ENCODE data around the gene TEX54.

The TEX54 gene

DNA sequence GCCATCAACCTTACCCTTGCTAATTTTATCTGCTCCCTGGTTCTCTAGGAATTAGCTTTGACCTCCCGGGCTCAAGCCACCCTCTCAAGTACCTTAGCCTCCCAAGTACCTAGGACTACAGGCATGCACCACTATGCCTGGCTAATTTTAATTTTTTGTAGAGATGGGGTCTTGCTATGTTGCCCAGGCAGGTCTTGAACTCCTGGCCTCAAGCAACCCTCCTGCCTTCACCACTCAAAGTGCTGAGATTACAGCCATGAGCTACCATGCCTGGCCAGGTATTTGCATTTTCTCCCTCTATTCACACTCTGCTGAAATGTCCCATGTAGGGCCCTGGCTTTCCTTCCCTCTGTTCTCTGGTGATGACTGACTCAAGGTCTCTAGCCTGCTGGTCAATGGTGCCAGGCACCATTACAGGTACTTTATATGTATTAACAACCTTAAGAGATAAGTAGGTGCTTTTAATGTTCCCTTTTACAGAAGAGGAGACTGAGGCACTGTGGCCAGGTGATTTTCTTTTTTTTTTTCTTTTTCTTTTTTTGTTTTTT, 15.2 kb upstream of the TEX54 start:
- Histone ChIP-seq H3K27ac (ENCODE audit: low read depth, low read length, poor library complexity, severe bottlenecking) (no peak overlapping the region), H3K4me1 (ENCODE audit: insufficient read depth, low read length, severe bottlenecking) (peaks cover 3% of the 10 kb centered on the region), H3K4me2 (ENCODE audit: low read length) (no peak overlapping the region), H3K36me3 (ENCODE audit: insufficient read depth, low read length) (peaks cover 17% of the 10 kb centered on the region), H3K9me3 (ENCODE audit: low read length) (no peaks in the 10 kb centered on the region), H3K4me3 (ENCODE audit: low read depth, low read length, poor library complexity, severe bottlenecking) (no peak overlapping the region), H3K9me2 (ENCODE audit: low read depth, low read length) (no peaks in the 10 kb centered on the region), H3K79me2 (ENCODE audit: insufficient read depth, low read length) (no peaks in the 10 kb centered on the region), H4K20me1 (ENCODE audit: insufficient read depth, low read length) (no peaks in the 10 kb centered on the region), H3K27me3 (ENCODE audit: insufficient read depth, low read length) (no peaks in the 10 kb centered on the region), H2AFZ (ENCODE audit: low read length) (no peak overlapping the region), H3F3A (ENCODE audit: insufficient read depth, low read length) (peaks cover 26% of the 10 kb centered on the region), H3K9ac (ENCODE audit: low read length) (no peak overlapping the region)
- no peak for TF ChIP-seq EZH2 (IDR thresholded peaks at IDR 0.05; ENCODE audit: borderline replicate concordance, low read length)
- TF ChIP-seq, protein P1, sequence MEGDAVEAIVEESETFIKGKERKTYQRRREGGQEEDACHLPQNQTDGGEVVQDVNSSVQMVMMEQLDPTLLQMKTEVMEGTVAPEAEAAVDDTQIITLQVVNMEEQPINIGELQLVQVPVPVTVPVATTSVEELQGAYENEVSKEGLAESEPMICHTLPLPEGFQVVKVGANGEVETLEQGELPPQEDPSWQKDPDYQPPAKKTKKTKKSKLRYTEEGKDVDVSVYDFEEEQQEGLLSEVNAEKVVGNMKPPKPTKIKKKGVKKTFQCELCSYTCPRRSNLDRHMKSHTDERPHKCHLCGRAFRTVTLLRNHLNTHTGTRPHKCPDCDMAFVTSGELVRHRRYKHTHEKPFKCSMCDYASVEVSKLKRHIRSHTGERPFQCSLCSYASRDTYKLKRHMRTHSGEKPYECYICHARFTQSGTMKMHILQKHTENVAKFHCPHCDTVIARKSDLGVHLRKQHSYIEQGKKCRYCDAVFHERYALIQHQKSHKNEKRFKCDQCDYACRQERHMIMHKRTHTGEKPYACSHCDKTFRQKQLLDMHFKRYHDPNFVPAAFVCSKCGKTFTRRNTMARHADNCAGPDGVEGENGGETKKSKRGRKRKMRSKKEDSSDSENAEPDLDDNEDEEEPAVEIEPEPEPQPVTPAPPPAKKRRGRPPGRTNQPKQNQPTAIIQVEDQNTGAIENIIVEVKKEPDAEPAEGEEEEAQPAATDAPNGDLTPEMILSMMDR (IDR thresholded peaks at IDR 0.05; ENCODE audit: low read length) = no peak

DNA sequence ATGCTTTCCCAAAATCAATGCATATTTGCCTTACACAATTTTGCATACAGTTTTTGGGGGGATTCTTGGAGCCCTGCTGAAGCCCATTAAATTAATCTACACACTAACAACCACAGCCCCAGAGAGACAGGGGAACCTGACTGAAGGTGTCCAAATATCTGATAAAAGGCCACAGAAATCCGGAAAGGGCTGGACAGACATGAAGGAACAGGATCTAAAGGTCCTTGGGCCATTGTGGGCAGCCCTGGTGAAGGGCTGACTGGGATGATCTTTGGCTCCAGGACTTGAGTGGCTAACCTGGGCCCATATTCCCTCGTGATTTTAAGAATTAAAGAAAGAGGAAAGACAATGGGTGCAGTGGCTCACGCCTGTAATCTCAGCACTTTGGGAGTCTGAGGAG, 13.5 kb upstream of the TEX54 start:
- peaks cover 13% of the 10 kb centered on the region for H3K4me1 ChIP-seq (ENCODE audit: insufficient read depth, low read length, severe bottlenecking)
- H4K20me1 ChIP-seq (ENCODE audit: insufficient read depth, low read length) = no peaks in the 10 kb centered on the region
- no peak overlapping the region for H3K4me2 ChIP-seq (ENCODE audit: low read length)
- H3F3A ChIP-seq (ENCODE audit: insufficient read depth, low read length) = peaks cover 10% of the 10 kb centered on the region
- H3K27me3 ChIP-seq (ENCODE audit: insufficient read depth, low read length) = no peaks in the 10 kb centered on the region
- H3K27ac ChIP-seq (ENCODE audit: low read depth, low read length, poor library complexity, severe bottlenecking) = no peak overlapping the region
- no peak overlapping the region for H2AFZ ChIP-seq (ENCODE audit: low read length)
- H3K79me2 ChIP-seq (ENCODE audit: insufficient read depth, low read length) = no peaks in the 10 kb centered on the region
- H3K36me3 ChIP-seq (ENCODE audit: insufficient read depth, low read length) = 0 out of 2 replicates have a peak, but pooled peaks cover under 1% of the 10 kb centered on the region
- H3K9ac ChIP-seq (ENCODE audit: low read length) = no peak overlapping the region
- no peaks in the 10 kb centered on the region for H3K9me2 ChIP-seq (ENCODE audit: low read depth, low read length)
- no peak overlapping the region for H3K4me3 ChIP-seq (ENCODE audit: low read depth, low read length, poor library complexity, severe bottlenecking)
- no peaks in the 10 kb centered on the region for H3K9me3 ChIP-seq (ENCODE audit: low read length)
- TF ChIP-seq, protein P1 (IDR thresholded peaks at IDR 0.05; ENCODE audit: low read length) = no peak
- no peak for TF ChIP-seq EZH2 (IDR thresholded peaks at IDR 0.05; ENCODE audit: borderline replicate concordance, low read length)

GRCh38 chr11:62844154-62844553, 11.5 kb upstream of the TEX54 start:
- Histone ChIP-seq H3K9me2 (ENCODE audit: low read depth, low read length) (no peaks in the 10 kb centered on the region), H4K20me1 (ENCODE audit: insufficient read depth, low read length) (no peaks in the 10 kb centered on the region), H3K36me3 (ENCODE audit: insufficient read depth, low read length) (no peaks in the 10 kb centered on the region), H3K9me3 (ENCODE audit: low read length) (no peaks in the 10 kb centered on the region), H2AFZ (ENCODE audit: low read length) (no peak overlapping the region), H3K27me3 (ENCODE audit: insufficient read depth, low read length) (no peaks in the 10 kb centered on the region), H3K79me2 (ENCODE audit: insufficient read depth, low read length) (peaks cover 2% of the 10 kb centered on the region; the same call in 1 of the 2 replicates), H3K27ac (ENCODE audit: low read depth, low read length, poor library complexity, severe bottlenecking) (no peak overlapping the region), H3K4me1 (ENCODE audit: insufficient read depth, low read length, severe bottlenecking) (peaks cover 24% of the 10 kb centered on the region), H3K4me2 (ENCODE audit: low read length) (no peak overlapping the region), H3K9ac (ENCODE audit: low read length) (no peak overlapping the region), H3K4me3 (ENCODE audit: low read depth, low read length, poor library complexity, severe bottlenecking) (no peak overlapping the region), H3F3A (ENCODE audit: insufficient read depth, low read length) (no peaks in the 10 kb centered on the region)
- no peak for TF ChIP-seq EZH2 (IDR thresholded peaks at IDR 0.05; ENCODE audit: borderline replicate concordance, low read length)
- TF ChIP-seq, protein P1 (IDR thresholded peaks at IDR 0.05; ENCODE audit: low read length) = no peak

Data from OCI-LY1 (cell line).